HepG2 (cell line): Measurements from ENCODE around the gene VWA3A. TPM values are rescaled to one million over a fixed set of nuclear protein-coding genes. Genes with fewer than 3 reads are reported as not detected.
A peak's percentile ranks its signal among the peaks of the same experiment; 100 is the strongest.

Experiments
- CBX5 ChIP-seq: sonication (generic); formaldehyde crosslinking; IDR thresholded peaks from 2 replicates; pipeline ENCODE4 v1.4.0; 2020; ENCODE audit warnings: missing genetic modification reagents, borderline replicate concordance
- CCDC6 ChIP-seq: sonication (generic); formaldehyde crosslinking; IDR thresholded peaks from 2 replicates; pipeline ENCODE4 v1.8.1; 2022; ENCODE audit warnings: mild to moderate bottlenecking, missing genetic modification reagents, moderate library complexity
- ERF ChIP-seq: IDR thresholded peaks from 2 replicates; pipeline ENCODE4 v1.6.1; 2018; ENCODE audit warnings: missing biosample characterization, missing genetic modification reagents
- FOXA3 ChIP-seq: IDR thresholded peaks from 2 replicates; pipeline ENCODE4 v1.6.1; 2016; ENCODE audit warnings: missing genetic modification reagents, missing compliant biosample characterization
- FOXM1 ChIP-seq: sonication (generic); formaldehyde crosslinking; IDR thresholded peaks from 2 replicates; pipeline ENCODE4 v1.5.0; 2020; ENCODE audit warnings: missing genetic modification reagents
- MXD4 ChIP-seq: IDR thresholded peaks from 2 replicates; pipeline ENCODE4 v1.6.1; 2016; ENCODE audit warnings: mild to moderate bottlenecking, missing biosample characterization, missing genetic modification reagents
- NFIB ChIP-seq: sonication (generic); formaldehyde crosslinking; IDR thresholded peaks from 2 replicates; pipeline ENCODE4 v1.9.0; 2021; ENCODE audit warnings: missing genetic modification reagents, mild to moderate bottlenecking, borderline replicate concordance
- SMARCE1 ChIP-seq: fragments of 450-650 bp; IDR thresholded peaks from 2 replicates; pipeline ENCODE4 v1.6.1; 2017; ENCODE audit warnings: borderline replicate concordance
- SRF ChIP-seq: IDR thresholded peaks from 2 replicates; pipeline ENCODE4 v1.6.1; 2011; ENCODE audit warnings: mild to moderate bottlenecking, low read depth, low read length, moderate library complexity
- STAT5B ChIP-seq: sonication (generic); formaldehyde crosslinking; IDR thresholded peaks from 2 replicates; pipeline ENCODE4 v1.4.0; 2020; ENCODE audit warnings: missing genetic modification reagents
- ZFP36 ChIP-seq: fragments of 150-350 bp; IDR thresholded peaks from 2 replicates; pipeline ENCODE4 v1.6.1; 2018; ENCODE audit warnings: borderline replicate concordance, low read length, low read depth; ENCODE audit not compliant: partially characterized antibody
- ZFP36L2 ChIP-seq: sonication (generic); formaldehyde crosslinking; IDR thresholded peaks from 2 replicates; pipeline ENCODE4 v1.4.0; 2020; ENCODE audit warnings: missing genetic modification reagents
- ZFP62 ChIP-seq: sonication (generic); formaldehyde crosslinking; IDR thresholded peaks from 2 replicates; pipeline ENCODE4 v1.4.0; 2020; ENCODE audit warnings: missing genetic modification reagents
- ZNF230 ChIP-seq: sonication (generic); formaldehyde crosslinking; IDR thresholded peaks from 2 replicates; pipeline ENCODE4 v1.4.0; 2020; ENCODE audit warnings: mild to moderate bottlenecking, missing genetic modification reagents
- ZNF24 ChIP-seq: fragments of 450-650 bp; IDR thresholded peaks from 2 replicates; pipeline ENCODE4 v1.6.1; 2017; ENCODE audit warnings: antibody characterized with exemption, mild to moderate bottlenecking
- ZNF350 ChIP-seq: sonication (generic); formaldehyde crosslinking; IDR thresholded peaks from 2 replicates; pipeline ENCODE4 v1.4.0; 2020; ENCODE audit warnings: mild to moderate bottlenecking, low read depth, missing genetic modification reagents, borderline replicate concordance
- ZNF598 ChIP-seq: sonication (generic); formaldehyde crosslinking; IDR thresholded peaks from 2 replicates; pipeline ENCODE4 v1.5.1; 2020; ENCODE audit warnings: mild to moderate bottlenecking, missing genetic modification reagents, borderline replicate concordance
- ZNF607 ChIP-seq: sonication (generic); formaldehyde crosslinking; IDR thresholded peaks from 2 replicates; pipeline ENCODE4 v1.5.1; 2020; ENCODE audit warnings: missing genetic modification reagents, mild to moderate bottlenecking, borderline replicate concordance
- ZNF652 ChIP-seq: IDR thresholded peaks from 2 replicates; pipeline ENCODE4 v1.6.1; 2016; ENCODE audit warnings: low read depth, borderline replicate concordance
- ZNF746 ChIP-seq: sonication (generic); formaldehyde crosslinking; IDR thresholded peaks from 2 replicates; pipeline ENCODE4 v1.8.0; 2022; ENCODE audit warnings: mild to moderate bottlenecking, missing genetic modification reagents
- ZSCAN25 ChIP-seq: sonication (generic); formaldehyde crosslinking; IDR thresholded peaks from 2 replicates; pipeline ENCODE4 v1.8.0; 2022; ENCODE audit warnings: mild to moderate bottlenecking, missing genetic modification reagents
- polyA plus RNA-seq, 8 experiments: library from polyadenylated mRNA; depleted of rRNA in 3 of 8; stranded (reverse) in 7 of 8; unstranded in 1 of 8; fragments of >200 nt; fragmentation: Illumina TruSeq in 4 of 8; extraction: Trizol in 4 of 8; gene quantifications; 2 replicates each; pipeline versions ENCODE4 v1.2.1 to v1.2.3, GENCODE V29; 2011 to 2016; ENCODE audit warnings: low read depth in 4 of 8, missing spikeins in 1 of 8, mixed read lengths in 1 of 8; ENCODE audit not compliant: insufficient read depth in 1 of 8
- total RNA-seq, 5 experiments: library from RNA; depleted of rRNA; stranded (reverse); fragments of >200 nt; fragmentation: Illumina TruSeq; extraction: Trizol; gene quantifications; 2 replicates each; pipeline ENCODE4 v1.2.3, GENCODE V29; 2016; ENCODE audit warnings: low read depth in 1 of 5
- TF ChIP-seq, protein P1 (sequence below): sonication (generic); formaldehyde crosslinking; IDR thresholded peaks from 2 replicates; pipeline ENCODE4 v1.8.1; 2023; ENCODE audit warnings: mild to moderate bottlenecking, missing genetic modification reagents
- TF ChIP-seq, protein P2 (sequence below): sonication (generic); formaldehyde crosslinking; IDR thresholded peaks from 2 replicates; pipeline ENCODE4 v1.8.0; 2022; ENCODE audit warnings: missing genetic modification reagents, mild to moderate bottlenecking, borderline replicate concordance
- TF ChIP-seq, protein P3 (sequence below): sonication (generic); formaldehyde crosslinking; conservative IDR thresholded peaks from 2 replicates; pipeline ENCODE4 v1.4.0; 2020; ENCODE audit warnings: missing genetic modification reagents
- TF ChIP-seq, protein P4 (sequence below): IDR thresholded peaks from 2 replicates; pipeline ENCODE4 v1.6.1; 2016; ENCODE audit warnings: low read depth, borderline replicate concordance

Gene VWA3A
- total and polyA plus RNA-seq, 2 of the 13 experiments (the other 11 are each of a cell fraction or from before 2014, with no cell fraction given): 0.03 to 0.07 TPM

DNA sequence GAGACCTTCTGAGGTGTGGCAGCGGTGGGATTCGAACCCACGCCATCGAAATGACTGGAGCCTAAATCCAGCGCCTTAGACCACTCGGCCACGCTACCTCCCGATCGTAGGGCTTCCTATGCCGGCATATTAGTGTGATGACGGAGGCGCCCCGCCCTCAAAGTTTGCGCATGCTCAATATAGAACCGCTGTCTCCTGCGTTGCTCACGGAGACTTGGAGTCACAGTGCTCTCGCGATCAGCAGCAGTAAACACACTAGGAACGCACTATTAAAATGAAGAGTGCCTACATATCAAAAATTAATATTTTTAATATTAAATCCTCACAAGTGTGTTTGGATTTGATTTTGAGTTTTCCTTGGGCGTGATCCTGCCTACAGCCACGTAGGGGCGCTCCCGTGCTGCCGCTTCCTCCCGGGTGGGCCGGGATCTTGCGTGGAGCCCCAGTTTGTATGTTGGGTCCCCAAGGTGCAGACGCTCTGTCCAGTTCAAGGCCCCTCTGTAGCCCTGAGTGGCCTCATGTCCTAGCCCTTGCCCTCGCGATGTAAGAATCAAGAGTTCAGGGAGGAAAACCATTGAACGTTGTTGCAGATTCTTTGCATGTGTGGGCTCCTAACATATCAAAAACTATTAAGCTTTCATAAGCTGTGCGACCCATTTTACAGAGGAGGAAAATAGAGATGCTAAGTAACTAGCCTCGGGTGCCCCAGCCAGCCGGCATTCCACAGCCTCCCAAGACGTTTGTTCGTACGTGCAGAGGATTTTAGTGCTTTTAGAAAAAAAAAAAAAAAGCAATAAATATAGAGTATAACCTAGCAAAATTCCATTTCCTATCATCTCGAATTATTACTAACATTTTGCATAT is 103.6 kb downstream of the VWA3A start (continued):
- TF ChIP-seq, protein P1, sequence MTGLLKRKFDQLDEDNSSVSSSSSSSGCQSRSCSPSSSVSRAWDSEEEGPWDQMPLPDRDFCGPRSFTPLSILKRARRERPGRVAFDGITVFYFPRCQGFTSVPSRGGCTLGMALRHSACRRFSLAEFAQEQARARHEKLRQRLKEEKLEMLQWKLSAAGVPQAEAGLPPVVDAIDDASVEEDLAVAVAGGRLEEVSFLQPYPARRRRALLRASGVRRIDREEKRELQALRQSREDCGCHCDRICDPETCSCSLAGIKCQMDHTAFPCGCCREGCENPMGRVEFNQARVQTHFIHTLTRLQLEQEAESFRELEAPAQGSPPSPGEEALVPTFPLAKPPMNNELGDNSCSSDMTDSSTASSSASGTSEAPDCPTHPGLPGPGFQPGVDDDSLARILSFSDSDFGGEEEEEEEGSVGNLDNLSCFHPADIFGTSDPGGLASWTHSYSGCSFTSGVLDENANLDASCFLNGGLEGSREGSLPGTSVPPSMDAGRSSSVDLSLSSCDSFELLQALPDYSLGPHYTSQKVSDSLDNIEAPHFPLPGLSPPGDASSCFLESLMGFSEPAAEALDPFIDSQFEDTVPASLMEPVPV (CRISPR knock-in tag): peak; percentile 93; the same call in 1 of the 2 replicates
- TF ChIP-seq STAT5B (CRISPR knock-in tag): peak; percentile 98
- TF ChIP-seq CBX5 (CRISPR knock-in tag): peak; percentile 91; the same call in 1 of the 2 replicates
- peak; percentile 100 for TF ChIP-seq ZNF24
- TF ChIP-seq FOXA3 (CRISPR knock-in tag): peak; percentile 75
- TF ChIP-seq ZNF746 (CRISPR knock-in tag): peak; percentile 76; the same call in 1 of the 2 replicates
- TF ChIP-seq SRF: peak; percentile 51; the same call in 1 of the 2 replicates
- TF ChIP-seq ZNF607 (CRISPR knock-in tag): peak; percentile 94
- peak; percentile 66; the same call in 1 of the 2 replicates for TF ChIP-seq ZFP36L2 (CRISPR knock-in tag)
- peak; percentile 95; the same call in 1 of the 2 replicates for TF ChIP-seq ZFP62
- TF ChIP-seq, protein P2, sequence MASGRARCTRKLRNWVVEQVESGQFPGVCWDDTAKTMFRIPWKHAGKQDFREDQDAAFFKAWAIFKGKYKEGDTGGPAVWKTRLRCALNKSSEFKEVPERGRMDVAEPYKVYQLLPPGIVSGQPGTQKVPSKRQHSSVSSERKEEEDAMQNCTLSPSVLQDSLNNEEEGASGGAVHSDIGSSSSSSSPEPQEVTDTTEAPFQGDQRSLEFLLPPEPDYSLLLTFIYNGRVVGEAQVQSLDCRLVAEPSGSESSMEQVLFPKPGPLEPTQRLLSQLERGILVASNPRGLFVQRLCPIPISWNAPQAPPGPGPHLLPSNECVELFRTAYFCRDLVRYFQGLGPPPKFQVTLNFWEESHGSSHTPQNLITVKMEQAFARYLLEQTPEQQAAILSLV (CRISPR knock-in tag): peak; percentile 80; the same call in 1 of the 2 replicates
- TF ChIP-seq, protein P3, sequence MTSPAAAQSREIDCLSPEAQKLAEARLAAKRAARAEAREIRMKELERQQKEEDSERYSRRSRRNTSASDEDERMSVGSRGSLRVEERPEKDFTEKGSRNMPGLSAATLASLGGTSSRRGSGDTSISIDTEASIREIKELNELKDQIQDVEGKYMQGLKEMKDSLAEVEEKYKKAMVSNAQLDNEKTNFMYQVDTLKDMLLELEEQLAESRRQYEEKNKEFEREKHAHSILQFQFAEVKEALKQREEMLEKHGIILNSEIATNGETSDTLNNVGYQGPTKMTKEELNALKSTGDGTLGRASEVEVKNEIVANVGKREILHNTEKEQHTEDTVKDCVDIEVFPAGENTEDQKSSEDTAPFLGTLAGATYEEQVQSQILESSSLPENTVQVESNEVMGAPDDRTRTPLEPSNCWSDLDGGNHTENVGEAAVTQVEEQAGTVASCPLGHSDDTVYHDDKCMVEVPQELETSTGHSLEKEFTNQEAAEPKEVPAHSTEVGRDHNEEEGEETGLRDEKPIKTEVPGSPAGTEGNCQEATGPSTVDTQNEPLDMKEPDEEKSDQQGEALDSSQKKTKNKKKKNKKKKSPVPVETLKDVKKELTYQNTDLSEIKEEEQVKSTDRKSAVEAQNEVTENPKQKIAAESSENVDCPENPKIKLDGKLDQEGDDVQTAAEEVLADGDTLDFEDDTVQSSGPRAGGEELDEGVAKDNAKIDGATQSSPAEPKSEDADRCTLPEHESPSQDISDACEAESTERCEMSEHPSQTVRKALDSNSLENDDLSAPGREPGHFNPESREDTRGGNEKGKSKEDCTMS (CRISPR knock-in tag): 0 out of 2 replicates have a peak, but pooled peaks have one; percentile 51
- TF ChIP-seq ZNF350 (CRISPR knock-in tag): peak; percentile 98; the same call in 1 of the 2 replicates
- peak; percentile 83 for TF ChIP-seq MXD4
- TF ChIP-seq ZSCAN25 (CRISPR knock-in tag): peak; percentile 46
- TF ChIP-seq, protein P4, sequence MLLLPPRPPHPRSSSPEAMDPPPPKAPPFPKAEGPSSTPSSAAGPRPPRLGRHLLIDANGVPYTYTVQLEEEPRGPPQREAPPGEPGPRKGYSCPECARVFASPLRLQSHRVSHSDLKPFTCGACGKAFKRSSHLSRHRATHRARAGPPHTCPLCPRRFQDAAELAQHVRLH: peak; percentile 97
- peak; percentile 57; the same call in 1 of the 2 replicates for TF ChIP-seq ZNF652
- TF ChIP-seq FOXM1 (CRISPR knock-in tag): 0 out of 2 replicates have a peak, but pooled peaks have one; percentile 50
- TF ChIP-seq CCDC6: peak; percentile 99
- TF ChIP-seq ZNF598 (CRISPR knock-in tag): peak; percentile 45; the same call in 1 of the 2 replicates
- TF ChIP-seq ZNF230 (CRISPR knock-in tag): peak; percentile 94
- TF ChIP-seq NFIB (CRISPR knock-in tag): no peak
- TF ChIP-seq ZFP36: peak; percentile 65
- no peak for TF ChIP-seq SMARCE1
- peak; percentile 96 for TF ChIP-seq ERF (CRISPR knock-in tag)
